Smooth muscle cell of the coronary artery (primary cell): ENCODE data around the gene SIMC1. TPM values are rescaled to one million over a fixed set of nuclear protein-coding genes. Genes with fewer than 3 reads are reported as not detected.

ENCODE experiments used
- total RNA-seq: library from RNA; depleted of rRNA; stranded (reverse); fragments of >200 nt; gene quantifications from 2 replicates; pipeline ENCODE4 v1.2.3, GENCODE V29; 2014; ENCODE audit warnings: low replicate concordance

Gene SIMC1
- total RNA-seq, result 2.3 and 2.5 TPM in 2 replicates

DNA sequence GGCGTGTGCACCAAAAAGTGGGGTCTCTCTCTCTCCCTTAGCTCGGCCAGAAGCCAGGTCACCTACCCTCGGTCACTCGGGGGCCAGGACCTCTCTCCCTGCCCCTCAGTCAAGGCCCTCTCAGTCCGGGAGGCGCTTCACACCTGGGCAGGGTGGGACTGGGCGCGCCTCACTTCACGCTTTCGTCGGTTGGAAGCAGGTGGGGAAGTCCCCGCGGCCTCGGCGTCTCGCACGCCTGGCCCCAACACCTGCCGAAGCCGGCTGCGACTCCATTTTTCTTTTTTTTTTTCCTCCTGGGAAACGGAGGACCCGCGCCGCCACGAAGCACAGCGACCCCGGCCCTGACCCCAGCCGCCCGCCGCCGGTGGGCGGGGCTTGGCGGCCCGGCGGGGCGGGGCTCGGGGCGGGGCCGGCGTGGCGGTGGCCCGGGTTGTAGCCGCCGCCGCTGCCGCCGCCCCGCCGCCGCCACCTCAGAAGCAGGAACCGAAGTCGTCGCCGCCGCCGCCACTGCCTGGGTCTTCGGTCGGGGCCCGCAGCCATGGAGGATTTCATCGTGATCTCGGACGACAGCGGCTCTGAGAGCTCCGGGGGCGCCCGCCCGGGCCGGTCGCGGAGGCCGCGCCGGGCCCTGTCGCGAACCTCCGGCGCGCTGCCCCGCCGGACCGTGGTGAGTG lies at the start of gene SIMC1:
SIMC1 (plus strand) TSS at position 454 of the 674 bp plus-strand sequence; CDS start at position 539, 85 bp downstream.

DNA sequence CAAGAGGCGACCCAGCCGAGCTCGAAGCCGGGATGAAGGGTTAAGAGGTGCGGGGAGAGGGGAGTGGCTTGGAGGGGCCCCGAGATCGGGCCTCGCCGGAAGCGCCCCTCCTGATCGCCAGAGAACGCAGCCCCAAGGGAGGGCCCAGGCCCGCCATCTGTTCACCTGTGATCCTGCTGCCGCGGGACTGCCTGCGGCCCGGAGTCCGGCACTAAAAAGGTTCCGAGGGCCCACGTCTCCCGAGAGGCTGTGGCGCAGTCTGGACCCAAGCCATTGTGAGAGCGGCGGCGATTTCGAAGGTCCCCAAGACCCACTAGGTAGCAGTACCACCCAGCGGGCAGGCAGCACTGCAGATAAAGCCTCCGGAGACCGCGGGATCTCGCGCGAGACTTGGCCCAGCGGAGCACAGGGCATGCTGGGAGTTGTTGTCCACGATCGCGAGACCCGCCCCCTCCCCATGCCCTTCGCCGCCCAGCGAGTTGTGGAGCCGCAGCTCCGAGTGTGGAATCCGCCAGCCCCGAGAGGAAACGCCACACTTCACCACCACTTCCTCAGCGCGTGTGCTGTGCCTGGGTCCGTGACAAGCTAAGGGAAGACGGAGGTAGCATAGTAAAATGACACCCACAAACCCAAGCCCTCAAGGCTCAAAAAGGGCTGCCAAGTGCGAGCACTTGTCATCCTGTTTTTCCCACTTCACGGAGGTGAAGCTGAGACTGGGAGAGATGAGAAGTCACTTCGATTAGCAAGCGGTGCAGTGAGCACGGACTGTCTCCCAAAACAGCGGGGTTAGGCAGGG lies 123.4 kb downstream of the SIMC1 start, which contains the start of gene KIAA1191:
KIAA1191 (minus strand) TSS at position 328 of the 796 bp plus-strand sequence. CDS start 2,256 bp downstream, outside the sequence.

DNA sequence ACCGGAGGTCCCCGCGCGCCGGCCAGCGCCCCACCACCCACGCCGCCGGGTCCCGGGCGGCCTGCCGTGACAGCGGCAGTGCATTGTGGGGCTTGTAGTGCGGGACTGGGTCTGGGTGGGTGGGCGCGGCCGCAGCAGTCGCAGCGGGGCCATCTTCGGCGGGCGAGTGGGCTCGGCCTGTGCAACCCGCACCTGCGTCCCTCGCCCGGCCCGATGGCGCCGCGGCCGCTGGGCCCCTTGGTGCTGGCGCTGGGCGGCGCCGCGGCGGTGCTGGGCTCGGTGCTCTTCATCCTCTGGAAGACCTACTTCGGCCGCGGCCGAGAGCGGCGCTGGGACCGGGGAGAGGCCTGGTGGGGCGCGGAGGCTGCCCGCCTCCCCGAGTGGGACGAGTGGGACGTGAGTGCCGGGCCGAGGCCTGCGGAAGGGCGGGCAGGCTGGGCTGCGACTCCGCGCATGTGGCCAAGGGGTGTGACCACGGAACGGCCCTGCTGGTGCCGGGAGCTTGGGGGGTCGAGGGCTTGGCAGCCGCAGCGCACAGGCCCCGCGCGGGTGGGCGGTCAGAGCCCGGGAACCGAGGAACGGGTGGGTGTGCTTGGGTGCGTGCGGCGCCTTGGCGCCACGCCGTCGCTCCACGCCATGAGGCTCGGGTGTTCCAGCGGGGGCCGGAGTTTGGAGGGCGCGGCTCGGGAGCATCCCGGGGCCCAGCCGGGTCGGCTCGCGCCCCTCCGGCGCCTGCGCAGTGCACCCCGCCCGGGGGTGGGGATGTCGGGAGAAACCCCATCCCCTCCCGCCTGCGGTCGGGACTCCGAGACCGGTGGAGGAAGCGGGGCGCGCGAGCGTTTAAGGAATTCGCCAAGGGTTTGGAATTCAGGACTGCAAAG lies 127.4 kb downstream of the SIMC1 start, which contains the start of gene ARL10:
ARL10 (plus strand) TSS at position 137 of the 881 bp plus-strand sequence; CDS start at position 214, 77 bp downstream.

GRCh38 chr5:176388444-176389134 lies 150.4 kb downstream of the SIMC1 start, which contains the start of the genes HIGD2A and NOP16:
Gene HIGD2A (plus strand): TSS chr5:176388751. CDS start chr5:176388820, 69 bp downstream.
Gene NOP16 (minus strand): TSS chr5:176388598. CDS start chr5:176388539, 59 bp downstream.

Other genes starting within 250 kb of the SIMC1 start
- gene KIAA1191, start 123.3 kb downstream of the SIMC1 start, total RNA-seq, result 52.3 and 69.7 TPM in 2 replicates
- 7.3 and 11.9 TPM in 2 replicates for gene ARL10, start 127.1 kb downstream of the SIMC1 start, total RNA-seq
- gene NOP16, start 150.2 kb downstream of the SIMC1 start, total RNA-seq, result 11.8 and 22.0 TPM in 2 replicates
- 13.7 and 34.4 TPM in 2 replicates for gene HIGD2A, start 150.3 kb downstream of the SIMC1 start, total RNA-seq
- gene CLTB, start 178.1 kb downstream of the SIMC1 start, total RNA-seq, result 88.0 and 137 TPM in 2 replicates
- 27.1 and 32.0 TPM in 2 replicates for gene FAF2, start 210.0 kb downstream of the SIMC1 start, total RNA-seq